Spleen (tissue), 11 donors: ENCODE results near the gene C1orf174. TPM values are rescaled to one million over a fixed set of nuclear protein-coding genes. Genes with fewer than 3 reads are reported as not detected.

Experiments
- DNase-seq: peaks from one replicate; pipeline ENCODE4 v3.0.0-alpha.2; 2020
- H3K27ac ChIP-seq, 8 donors: fragments of 200-600 bp; sonication (generic) in 7 of 8; 1 replicate in 4 of 8; 2 replicates in 4 of 8; pipeline versions ENCODE4 v1.5.0 to v1.8.0; 2016 to 2021; ENCODE audit warnings: inconsistent platforms in 4 of 8, mild to moderate bottlenecking in 4 of 8, moderate library complexity in 1 of 8
- H3K27me3 ChIP-seq, 7 donors: fragments of 200-600 bp; sonication (generic) in 6 of 7; replicated peaks in 1 of 7; 1 replicate in 4 of 7; 2 replicates in 3 of 7; pipeline versions ENCODE4 v1.5.0 to v1.8.0; 2016 to 2021; ENCODE audit warnings: inconsistent platforms in 3 of 7, mild to moderate bottlenecking in 1 of 7
- H3K36me3 ChIP-seq, 6 donors: fragments of 200-600 bp; sonication (generic) in 5 of 6; 1 replicate in 4 of 6; 2 replicates in 2 of 6; pipeline versions ENCODE4 v1.5.0 to v1.8.0; 2016 to 2021; ENCODE audit warnings: inconsistent platforms in 2 of 6
- H3K4me1 ChIP-seq, 6 donors: fragments of 200-600 bp; sonication (generic) in 5 of 6; 1 replicate in 3 of 6; 2 replicates in 3 of 6; pipeline versions ENCODE4 v1.5.0 to v1.8.0; 2016 to 2021; ENCODE audit warnings: inconsistent platforms in 3 of 6
- H3K4me3 ChIP-seq, 8 donors: fragments of 200-600 bp; sonication (generic) in 7 of 8; 1 replicate in 4 of 8; 2 replicates in 4 of 8; pipeline versions ENCODE4 v1.5.0 to v1.8.0; 2016 to 2021; ENCODE audit warnings: inconsistent platforms in 4 of 8, mild to moderate bottlenecking in 4 of 8, moderate library complexity in 2 of 8
- H3K9me3 ChIP-seq, 8 donors: fragments of 200-600 bp; sonication (generic) in 7 of 8; 1 replicate in 4 of 8; 2 replicates in 4 of 8; pipeline versions ENCODE4 v1.5.0 to v1.8.0; 2016 to 2021; ENCODE audit warnings: inconsistent platforms in 4 of 8
- POLR2A ChIP-seq, 3 donors: fragments of 450-650 bp; IDR thresholded peaks; one replicate each; pipeline ENCODE4 v1.5.1; 2017; ENCODE audit warnings: antibody characterized with exemption in 3 of 3, mild to moderate bottlenecking in 1 of 3
- POLR2AphosphoS5 ChIP-seq, 3 donors: sonication (generic); formaldehyde crosslinking; IDR thresholded peaks; one replicate each; pipeline ENCODE4 v1.5.1; 2017; ENCODE audit warnings: antibody characterized with exemption in 3 of 3
- WGBS, 5 donors: extraction: QIAGEN DNeasy Blood & Tissue Kit in 3 of 5; methylation state at CpG; one replicate each; pipeline versions ENCODE4 v1.1.5 to v1.1.7; 2013 to 2018; 5-methylcytosine and 5-hydroxymethylcytosine counted together
- intact Hi-C: fragments of 100-400 bp; cut with DNase I; formaldehyde crosslinking; loops from one replicate; pipeline ENCODE4 v1.15.0; 2023; ENCODE audit warnings: low total_unique reads
- polyA plus RNA-seq, 3 donors: library from polyadenylated mRNA; stranded (reverse); fragments of 200-250 nt; gene quantifications; one replicate each; pipeline ENCODE4 v1.2.1, GENCODE V29; 2013
- total RNA-seq, 7 donors: library from RNA; depleted of rRNA in 3 of 7; stranded (reverse); fragments of >200 nt in 3 of 7; fragmentation: NEBNext Ultra II Directional in 4 of 7; extraction: Animal tissue kit (Norgen Biotek cat#: 25700) in 4 of 7; gene quantifications; one replicate each; pipeline versions ENCODE4 v1.1.0 to v1.2.1, GENCODE V29; 2016 to 2021
- TF ChIP-seq, protein P1 (sequence below), 11 experiments: fragments of 200-600 bp in 7 of 11; fragments of 450-650 bp in 4 of 11; sonication (generic) in 4 of 11; IDR thresholded peaks in 8 of 11; conservative IDR thresholded peaks in 3 of 11; 1 replicate in 7 of 11; 2 replicates in 4 of 11; pipeline versions ENCODE4 v1.4.0 to v1.8.0; 2016 to 2021; ENCODE audit warnings: antibody characterized with exemption in 11 of 11, inconsistent platforms in 4 of 11, mild to moderate bottlenecking in 1 of 11
- donor health status: healthy with polysubstance abuse.
- donor health status: DM: no; HTN: no; CAD: no; lungs with moderate emphysema.
- donor health status: DM: no; HTN: no; CAD: no.
- donor health status: Bipolar disorder and iron deficiency.
- donor health status: healthy.
- donor health status: DM: no; HTN: no; CAD: no.
- donor health status: DM: yes; HTN: yes; CAD: no.

C1orf174 gene
- total and polyA plus RNA-seq, 10 donors: 14.9 to 34.5 (median 21.8) TPM

DNA sequence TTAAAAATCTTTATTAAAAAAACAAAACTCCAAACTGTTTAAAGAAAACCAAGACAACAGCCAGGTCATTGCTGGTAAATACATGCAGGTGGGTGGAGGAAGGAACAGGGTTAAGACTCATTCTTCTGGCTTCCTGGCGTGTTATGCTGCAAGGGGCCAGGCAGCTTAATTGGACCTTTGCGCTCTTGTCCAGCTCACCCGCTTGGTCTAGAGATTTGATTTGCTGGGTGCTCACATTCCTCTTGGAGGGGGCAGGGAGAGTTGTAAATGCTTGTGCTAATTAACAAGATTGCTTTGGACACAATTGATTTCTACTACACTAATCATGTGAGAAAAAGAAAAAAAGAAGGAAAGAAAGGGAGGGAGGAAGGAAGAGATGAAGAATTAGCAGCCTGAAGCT, 53.5 kb downstream of the C1orf174 start:
- Histone ChIP-seq H3K4me3 (no peak overlapping the region), H3K27me3 (no peaks in the 10 kb centered on the region), H3K36me3 (peaks cover 1 to 97% (median 68%) of the 10 kb centered on the region in 6 donors), H3K27ac (no peak overlapping the region), H3K4me1 (no peaks in the 10 kb centered on the region), H3K9me3 (no peaks in the 10 kb centered on the region)
- DNase-seq: no peak
- no peak for TF ChIP-seq POLR2AphosphoS5 (IDR thresholded peaks at IDR 0.05)
- TF ChIP-seq POLR2A (IDR thresholded peaks at IDR 0.05): no peak
- TF ChIP-seq, protein P1, sequence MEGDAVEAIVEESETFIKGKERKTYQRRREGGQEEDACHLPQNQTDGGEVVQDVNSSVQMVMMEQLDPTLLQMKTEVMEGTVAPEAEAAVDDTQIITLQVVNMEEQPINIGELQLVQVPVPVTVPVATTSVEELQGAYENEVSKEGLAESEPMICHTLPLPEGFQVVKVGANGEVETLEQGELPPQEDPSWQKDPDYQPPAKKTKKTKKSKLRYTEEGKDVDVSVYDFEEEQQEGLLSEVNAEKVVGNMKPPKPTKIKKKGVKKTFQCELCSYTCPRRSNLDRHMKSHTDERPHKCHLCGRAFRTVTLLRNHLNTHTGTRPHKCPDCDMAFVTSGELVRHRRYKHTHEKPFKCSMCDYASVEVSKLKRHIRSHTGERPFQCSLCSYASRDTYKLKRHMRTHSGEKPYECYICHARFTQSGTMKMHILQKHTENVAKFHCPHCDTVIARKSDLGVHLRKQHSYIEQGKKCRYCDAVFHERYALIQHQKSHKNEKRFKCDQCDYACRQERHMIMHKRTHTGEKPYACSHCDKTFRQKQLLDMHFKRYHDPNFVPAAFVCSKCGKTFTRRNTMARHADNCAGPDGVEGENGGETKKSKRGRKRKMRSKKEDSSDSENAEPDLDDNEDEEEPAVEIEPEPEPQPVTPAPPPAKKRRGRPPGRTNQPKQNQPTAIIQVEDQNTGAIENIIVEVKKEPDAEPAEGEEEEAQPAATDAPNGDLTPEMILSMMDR (IDR thresholded peaks at IDR 0.05 in 8 of 11, conservative IDR thresholded peaks at IDR 0.05 in 3 of 11): no peak
- intact Hi-C loops: no loop called here
- WGBS, 5 donors: 88 to 98% (median 90%) methylated on average over 3 of the region's 3 CpGs

DNA sequence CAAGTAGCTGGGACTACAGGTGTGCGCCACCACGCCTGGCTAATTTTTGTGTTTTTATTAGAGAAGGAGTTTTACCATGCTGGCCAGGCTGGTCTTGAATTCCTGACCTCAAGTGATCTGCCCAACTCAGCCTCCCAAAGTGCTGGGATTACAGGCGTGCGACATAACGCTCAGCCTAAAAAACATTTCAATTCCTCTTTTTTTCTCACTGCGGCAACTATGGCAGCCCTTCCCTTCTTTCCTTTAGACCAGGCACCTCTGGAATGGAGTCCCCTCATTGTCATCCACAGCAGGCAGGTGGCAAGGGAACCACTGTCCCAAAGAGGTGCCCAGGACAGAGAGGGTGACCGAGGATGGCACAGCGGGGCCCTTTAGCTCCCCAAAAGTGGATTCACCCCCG, 57.2 kb downstream of the C1orf174 start:
- WGBS, 5 donors: 60 to 93% (median 76%) methylated on average over 9 of the region's 9 CpGs
- TF ChIP-seq POLR2A (IDR thresholded peaks at IDR 0.05) (no peak), POLR2AphosphoS5 (IDR thresholded peaks at IDR 0.05) (no peak)
- TF ChIP-seq, protein P1 (IDR thresholded peaks at IDR 0.05 in 8 of 11, conservative IDR thresholded peaks at IDR 0.05 in 3 of 11): no peak
- no peak overlapping the region for H3K4me3 ChIP-seq
- no peak for DNase-seq
- H3K4me1 ChIP-seq: no peaks in the 10 kb centered on the region
- peaks cover 4 to 97% (median 68%) of the 10 kb centered on the region in 6 donors for H3K36me3 ChIP-seq
- intact Hi-C loops: no loop called here
- no peaks in the 10 kb centered on the region for H3K27me3 ChIP-seq
- H3K27ac ChIP-seq: peak overlapping the region in 4 of 8 donors; percentile 10 to 64 (median 15)
- peaks cover 0 to 3% (median 2%) of the 10 kb centered on the region in 8 donors for H3K9me3 ChIP-seq

DNA sequence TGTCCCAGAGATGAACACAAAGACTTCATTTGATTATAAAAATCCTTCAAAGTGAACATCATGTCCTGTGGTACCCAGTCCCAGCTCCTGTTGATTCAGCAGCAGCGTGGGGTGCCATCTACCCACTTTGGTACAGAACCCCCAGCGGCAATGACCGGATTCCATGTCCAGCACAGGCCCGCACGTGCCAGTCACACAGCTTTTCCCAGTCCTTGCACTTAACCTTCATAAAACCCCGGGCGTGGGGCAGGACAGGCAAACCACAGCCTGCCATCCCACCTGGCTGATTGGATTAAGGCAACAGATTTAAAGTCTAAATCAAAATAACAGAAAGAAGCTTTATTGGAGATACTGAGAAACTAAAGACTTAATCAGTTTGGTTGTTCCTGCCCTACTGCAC, 58.6 kb downstream of the C1orf174 start:
- no peak for DNase-seq
- TF ChIP-seq, protein P1 (IDR thresholded peaks at IDR 0.05 in 8 of 11, conservative IDR thresholded peaks at IDR 0.05 in 3 of 11): no peak
- TF ChIP-seq POLR2A (IDR thresholded peaks at IDR 0.05) (no peak), POLR2AphosphoS5 (IDR thresholded peaks at IDR 0.05) (no peak)
- H3K36me3 ChIP-seq: peaks cover 4 to 97% (median 70%) of the 10 kb centered on the region in 6 donors

More for the DNA sequence above, 58.6 kb downstream of the C1orf174 start:
- WGBS, 5 donors: 97% methylated on average over 7 of the region's 7 CpGs
- Histone ChIP-seq H3K27me3 (no peaks in the 10 kb centered on the region), H3K27ac (no peak overlapping the region), H3K4me3 (no peak overlapping the region), H3K9me3 (peaks cover 0 to 16% (median 12%) of the 10 kb centered on the region in 8 donors), H3K4me1 (no peaks in the 10 kb centered on the region)
- intact Hi-C loops: no loop called here

Other genes starting within 250 kb of the C1orf174 start
- gene TP73, start 247.8 kb downstream of the C1orf174 start, total RNA-seq: 1 to 10 TPM in 5 of 7 donors, under 1 TPM in 2; 0.63 to 4.3 (median 1.6) TPM
- under 1 TPM; 0.11 to 0.48 (median 0.21) TPM for gene TP73, start 247.8 kb downstream of the C1orf174 start, polyA plus RNA-seq
- gene CCDC27, start 147.8 kb downstream of the C1orf174 start, total RNA-seq: not detected
- gene CCDC27, start 147.8 kb downstream of the C1orf174 start, polyA plus RNA-seq: not detected
- 10 to 100 TPM in 2 of 7 donors, 1 to 10 TPM in 4, not detected in 1; 3.5 to 12.7 (median 5.1) TPM for gene SMIM1, start 127.5 kb downstream of the C1orf174 start, total RNA-seq
- 1 to 10 TPM; 2.0 to 4.7 (median 4.0) TPM for gene SMIM1, start 127.5 kb downstream of the C1orf174 start, polyA plus RNA-seq
- 10 to 100 TPM; 24.1 to 39.0 (median 28.3) TPM for gene LRRC47, start 103.8 kb downstream of the C1orf174 start, total RNA-seq
- 10 to 100 TPM; 12.5 to 21.4 (median 18.1) TPM for gene LRRC47, start 103.8 kb downstream of the C1orf174 start, polyA plus RNA-seq
- gene CEP104, start 43.1 kb downstream of the C1orf174 start, total RNA-seq: 10 to 100 TPM; 26.4 to 49.4 (median 42.0) TPM
- gene CEP104, start 43.1 kb downstream of the C1orf174 start, polyA plus RNA-seq: 1 to 10 TPM; 4.5 to 8.4 (median 5.3) TPM
- 10 to 100 TPM in 5 of 7 donors, 1 to 10 TPM in 2; 8.5 to 13.8 (median 12.1) TPM for gene DFFB, start 42.8 kb downstream of the C1orf174 start, total RNA-seq
- 10 to 100 TPM in 1 of 3 donors, 1 to 10 TPM in 2; 6.3 to 10.5 (median 8.7) TPM for gene DFFB, start 42.8 kb downstream of the C1orf174 start, polyA plus RNA-seq